ENCODE results near the gene LMF1. TPM values are rescaled to one million over a fixed set of nuclear protein-coding genes. Genes with fewer than 3 reads are reported as not detected.
"Not testable (repeated sequence)": the region's sequence is repeated elsewhere in the genome, so short reads cannot be mapped to it uniquely, and the experiment has no call there.

The LMF1 gene
- total and polyA plus RNA-seq, 2 of the 8 experiments (the other 6 are each of a cell fraction or from before 2014, with no cell fraction given): 3.5 to 9.1 TPM

DNA sequence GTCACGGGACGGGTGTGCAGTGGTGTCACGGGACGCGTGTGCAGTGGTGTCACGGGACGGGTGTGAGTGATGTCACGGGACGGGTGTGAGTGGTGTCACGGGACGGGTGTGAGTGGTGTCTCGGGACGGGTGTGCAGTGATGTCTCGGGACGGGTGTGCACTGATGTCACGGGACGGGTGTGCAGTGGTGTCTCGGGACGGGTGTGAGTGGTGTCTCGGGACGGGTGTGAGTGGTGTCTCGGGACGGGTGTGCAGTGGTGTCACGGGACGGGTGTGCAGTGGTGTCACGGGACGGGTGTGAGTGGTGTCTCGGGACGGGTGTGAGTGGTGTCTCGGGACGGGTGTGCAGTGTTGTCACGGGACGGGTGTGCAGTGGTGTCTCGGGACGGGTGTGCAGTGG, 111.8 kb downstream of the LMF1 start:
- H4K91ac ChIP-seq (replicated peaks; ENCODE audit: insufficient read length, low read length); H3K23ac ChIP-seq (ENCODE audit: insufficient read length); H2BK15ac ChIP-seq (ENCODE audit: low read length); H3K56ac ChIP-seq (replicated peaks; ENCODE audit: insufficient read length, low read depth, low read length); H3K27ac ChIP-seq (ENCODE audit: low read depth, low read length); H2BK5ac ChIP-seq (ENCODE audit: low read depth, low read length); FAIRE-seq; H3K9ac ChIP-seq (replicated peaks in 1 of 4; ENCODE audit: extremely low read depth in 1 of 4, low read depth in 3 of 4, low read length in 3 of 4); H4K5ac ChIP-seq (ENCODE audit: insufficient read length, low read depth, low read length); H3K27me3 ChIP-seq (replicated peaks in 1 of 4; ENCODE audit: control insufficient read depth in 3 of 4, extremely low read depth in 1 of 4, insufficient read depth in 3 of 4, low read length in 3 of 4); H3K79me2 ChIP-seq (ENCODE audit: control insufficient read depth in 1 of 2, insufficient read depth in 2 of 2, low read length in 2 of 2); DNase-seq (ENCODE audit: low read depth in 1 of 2, low spot score in 2 of 2); H3K14ac ChIP-seq (ENCODE audit: insufficient read length); POLR2A ChIA-PET (ENCODE audit: partially characterized antibody); H3K18ac ChIP-seq (ENCODE audit: extremely low read depth, low read length); CTCF ChIA-PET (ENCODE audit: partially characterized antibody); H2BK20ac ChIP-seq (ENCODE audit: low read length); H3K36me3 ChIP-seq (ENCODE audit: control insufficient read depth in 2 of 4, insufficient read depth in 4 of 4, low read length in 3 of 4); H3K4me1 ChIP-seq (replicated peaks in 1 of 4; ENCODE audit: control insufficient read depth in 3 of 4, insufficient read depth in 4 of 4, low read length in 3 of 4); H2BK12ac ChIP-seq (ENCODE audit: low read depth, low read length); H2BK120ac ChIP-seq (replicated peaks; ENCODE audit: low read depth, low read length); H3K79me1 ChIP-seq (ENCODE audit: low read depth, low read length); H3K4ac ChIP-seq (replicated peaks; ENCODE audit: insufficient read length, low read depth, low read length); H2AFZ ChIP-seq (ENCODE audit: low read length); H2AK5ac ChIP-seq (ENCODE audit: low read depth, low read length); H3K4me2 ChIP-seq (ENCODE audit: insufficient read depth in 1 of 2, low read depth in 2 of 2, low read length in 2 of 2); H4K8ac ChIP-seq (ENCODE audit: extremely low read depth, insufficient read depth, low read length); H3K4me3 ChIP-seq (ENCODE audit: extremely low read depth in 1 of 4, insufficient read depth in 2 of 4, low read depth in 3 of 4, low read length in 4 of 4); H3K23me2 ChIP-seq (ENCODE audit: low read depth, low read length); H4K20me1 ChIP-seq (replicated peaks in 1 of 2; ENCODE audit: control insufficient read depth in 1 of 2, insufficient read depth in 2 of 2, low read length in 2 of 2): not testable (repeated sequence)
- WGBS, 2 experiments (ENCODE audit: extremely low coverage in 1 of 2, insufficient coverage in 1 of 2, insufficient read length in 1 of 2, insufficient replicate concordance in 2 of 2, low coverage in 1 of 2, low lambda C conversion rate in 2 of 2, missing lambda C conversion rate in 1 of 2): 89% methylated on average over 31 of the region's 35 CpGs; no CpG with 5 or more reads in 1 of the 2 experiments
- H3K9me3 ChIP-seq (ENCODE audit: insufficient read depth in 2 of 2, low read depth in 1 of 2, low read length in 1 of 2): peaks cover 23 to 60% of the 10 kb centered on the region in 2 experiments

DNA sequence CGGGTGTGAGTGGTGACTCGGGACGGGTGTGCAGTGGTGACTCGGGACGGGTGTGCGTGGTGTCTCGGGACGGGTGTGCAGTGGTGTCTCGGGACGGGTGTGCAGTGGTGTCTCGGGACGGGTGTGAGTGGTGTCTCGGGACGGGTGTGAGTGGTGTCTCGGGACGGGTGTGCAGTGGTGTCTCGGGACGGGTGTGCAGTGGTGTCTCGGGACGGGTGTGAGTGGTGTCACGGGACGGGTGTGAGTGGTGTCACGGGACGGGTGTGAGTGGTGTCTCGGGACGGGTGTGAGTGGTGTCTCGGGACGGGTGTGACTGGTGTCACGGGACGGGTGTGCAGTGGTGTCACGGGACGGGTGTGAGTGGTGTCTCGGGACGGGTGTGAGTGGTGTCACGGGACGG, 112.3 kb downstream of the LMF1 start:
- H2BK5ac ChIP-seq (ENCODE audit: low read depth, low read length); H3K27me3 ChIP-seq (replicated peaks in 1 of 4; ENCODE audit: control insufficient read depth in 3 of 4, extremely low read depth in 1 of 4, insufficient read depth in 3 of 4, low read length in 3 of 4); H2BK120ac ChIP-seq (replicated peaks; ENCODE audit: low read depth, low read length); H4K91ac ChIP-seq (replicated peaks; ENCODE audit: insufficient read length, low read length); H3K4ac ChIP-seq (replicated peaks; ENCODE audit: insufficient read length, low read depth, low read length); H4K20me1 ChIP-seq (replicated peaks in 1 of 2; ENCODE audit: control insufficient read depth in 1 of 2, insufficient read depth in 2 of 2, low read length in 2 of 2); H3K56ac ChIP-seq (replicated peaks; ENCODE audit: insufficient read length, low read depth, low read length); H3K18ac ChIP-seq (ENCODE audit: extremely low read depth, low read length); H4K5ac ChIP-seq (ENCODE audit: insufficient read length, low read depth, low read length); FAIRE-seq; H3K23me2 ChIP-seq (ENCODE audit: low read depth, low read length); H3K4me3 ChIP-seq (ENCODE audit: extremely low read depth in 1 of 4, insufficient read depth in 2 of 4, low read depth in 3 of 4, low read length in 4 of 4); H3K36me3 ChIP-seq (ENCODE audit: control insufficient read depth in 2 of 4, insufficient read depth in 4 of 4, low read length in 3 of 4); CTCF ChIA-PET (ENCODE audit: partially characterized antibody); H3K79me1 ChIP-seq (ENCODE audit: low read depth, low read length); H3K23ac ChIP-seq (ENCODE audit: insufficient read length); H2BK20ac ChIP-seq (ENCODE audit: low read length); H4K8ac ChIP-seq (ENCODE audit: extremely low read depth, insufficient read depth, low read length); H3K27ac ChIP-seq (ENCODE audit: low read depth, low read length); H3K4me2 ChIP-seq (ENCODE audit: insufficient read depth in 1 of 2, low read depth in 2 of 2, low read length in 2 of 2); H2AK5ac ChIP-seq (ENCODE audit: low read depth, low read length); H3K79me2 ChIP-seq (ENCODE audit: control insufficient read depth in 1 of 2, insufficient read depth in 2 of 2, low read length in 2 of 2); H3K9ac ChIP-seq (replicated peaks in 1 of 4; ENCODE audit: extremely low read depth in 1 of 4, low read depth in 3 of 4, low read length in 3 of 4); H3K14ac ChIP-seq (ENCODE audit: insufficient read length); POLR2A ChIA-PET (ENCODE audit: partially characterized antibody); DNase-seq (ENCODE audit: low read depth in 1 of 2, low spot score in 2 of 2); H2BK15ac ChIP-seq (ENCODE audit: low read length); H2BK12ac ChIP-seq (ENCODE audit: low read depth, low read length); H2AFZ ChIP-seq (ENCODE audit: low read length); H3K4me1 ChIP-seq (replicated peaks in 1 of 4; ENCODE audit: control insufficient read depth in 3 of 4, insufficient read depth in 4 of 4, low read length in 3 of 4): not testable (repeated sequence)
- H3K9me3 ChIP-seq (ENCODE audit: insufficient read depth in 2 of 2, low read depth in 1 of 2, low read length in 1 of 2): peaks cover 27 to 65% of the 10 kb centered on the region in 2 experiments
- WGBS, 2 experiments (ENCODE audit: extremely low coverage in 1 of 2, insufficient coverage in 1 of 2, insufficient read length in 1 of 2, insufficient replicate concordance in 2 of 2, low coverage in 1 of 2, low lambda C conversion rate in 2 of 2, missing lambda C conversion rate in 1 of 2): 87% methylated on average over 24 of the region's 36 CpGs; no CpG with 5 or more reads in 1 of the 2 experiments

Measured in H1 (cell line).